ENCODE data around the gene SLC30A7. TPM values are rescaled to one million over a fixed set of nuclear protein-coding genes. Genes with fewer than 3 reads are reported as not detected.
A peak's percentile ranks its signal among the peaks of the same experiment; 100 is the strongest.

The SLC30A7 gene
- total RNA-seq, 4 donors from 2014 or later, result 16.1 to 21.6 (median 18.4) TPM

DNA sequence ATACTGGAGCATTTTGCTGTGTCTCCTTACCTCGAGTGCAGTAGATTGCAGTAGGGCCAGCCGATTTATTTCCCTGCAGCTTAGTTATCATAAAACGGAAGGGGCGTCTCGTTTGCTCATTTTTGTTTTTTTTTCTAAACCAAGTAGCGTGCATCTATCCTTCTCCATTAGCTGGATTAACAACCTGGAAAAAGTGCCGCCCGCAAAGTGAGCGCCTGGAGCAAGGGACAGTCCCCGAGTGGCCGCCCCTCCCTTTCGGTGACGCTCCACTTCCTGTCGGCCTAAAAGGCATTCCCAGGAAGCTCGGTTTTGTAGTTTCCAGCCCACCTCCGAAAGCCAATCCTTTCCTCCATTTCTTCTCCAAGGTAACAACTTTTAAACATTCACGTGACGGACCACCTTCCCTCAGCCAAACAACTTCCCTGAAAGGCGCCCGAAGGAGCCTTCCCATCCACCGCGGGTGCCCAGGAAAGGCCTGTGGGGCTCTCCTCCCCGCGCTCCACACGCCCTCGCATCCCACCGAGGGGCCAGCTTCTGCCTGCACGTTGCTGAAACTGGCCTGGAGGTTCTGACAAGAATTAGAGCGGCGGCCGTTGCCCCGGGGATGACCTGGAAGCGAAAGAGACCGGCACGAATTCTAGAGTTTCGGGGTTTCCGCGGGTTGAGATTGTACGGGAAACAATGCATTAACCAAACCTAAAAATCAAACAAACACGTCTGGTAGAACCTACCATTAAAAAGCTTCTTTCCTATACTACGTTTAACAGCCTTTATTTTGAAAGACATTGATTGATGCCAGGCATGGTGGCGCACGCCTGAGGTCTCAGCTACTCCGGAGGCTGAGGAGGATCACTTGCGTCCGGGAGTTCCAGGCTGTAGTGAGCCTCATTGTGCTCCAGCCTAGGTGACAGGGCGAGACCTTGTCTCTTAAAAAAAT lies 1.0 kb upstream of the SLC30A7 start, which contains the start of gene EXTL2:
Gene EXTL2, minus strand, starts transcription at position 240 of the 937 bp plus-strand sequence. CDS start 6,085 bp downstream, outside the sequence.
- DNase-seq (ENCODE audit: low spot score in 2 of 2), result peak; percentile 82 to 95
- peak within 1 kb of the TSS; percentile 89 for H3K4me3 ChIP-seq (ENCODE audit: low read depth, poor library complexity, severe bottlenecking)
- WGBS, 2 donors, result 0% methylated on average over 47 of the region's 47 CpGs
- TF ChIP-seq, protein P1, sequence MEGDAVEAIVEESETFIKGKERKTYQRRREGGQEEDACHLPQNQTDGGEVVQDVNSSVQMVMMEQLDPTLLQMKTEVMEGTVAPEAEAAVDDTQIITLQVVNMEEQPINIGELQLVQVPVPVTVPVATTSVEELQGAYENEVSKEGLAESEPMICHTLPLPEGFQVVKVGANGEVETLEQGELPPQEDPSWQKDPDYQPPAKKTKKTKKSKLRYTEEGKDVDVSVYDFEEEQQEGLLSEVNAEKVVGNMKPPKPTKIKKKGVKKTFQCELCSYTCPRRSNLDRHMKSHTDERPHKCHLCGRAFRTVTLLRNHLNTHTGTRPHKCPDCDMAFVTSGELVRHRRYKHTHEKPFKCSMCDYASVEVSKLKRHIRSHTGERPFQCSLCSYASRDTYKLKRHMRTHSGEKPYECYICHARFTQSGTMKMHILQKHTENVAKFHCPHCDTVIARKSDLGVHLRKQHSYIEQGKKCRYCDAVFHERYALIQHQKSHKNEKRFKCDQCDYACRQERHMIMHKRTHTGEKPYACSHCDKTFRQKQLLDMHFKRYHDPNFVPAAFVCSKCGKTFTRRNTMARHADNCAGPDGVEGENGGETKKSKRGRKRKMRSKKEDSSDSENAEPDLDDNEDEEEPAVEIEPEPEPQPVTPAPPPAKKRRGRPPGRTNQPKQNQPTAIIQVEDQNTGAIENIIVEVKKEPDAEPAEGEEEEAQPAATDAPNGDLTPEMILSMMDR (IDR thresholded peaks at IDR 0.05), result no peak
- no peak for TF ChIP-seq POLR2A (IDR thresholded peaks at IDR 0.05)
- intact Hi-C loops (cut with DNase I; ENCODE audit: low total_unique reads), result no loop called here

DNA sequence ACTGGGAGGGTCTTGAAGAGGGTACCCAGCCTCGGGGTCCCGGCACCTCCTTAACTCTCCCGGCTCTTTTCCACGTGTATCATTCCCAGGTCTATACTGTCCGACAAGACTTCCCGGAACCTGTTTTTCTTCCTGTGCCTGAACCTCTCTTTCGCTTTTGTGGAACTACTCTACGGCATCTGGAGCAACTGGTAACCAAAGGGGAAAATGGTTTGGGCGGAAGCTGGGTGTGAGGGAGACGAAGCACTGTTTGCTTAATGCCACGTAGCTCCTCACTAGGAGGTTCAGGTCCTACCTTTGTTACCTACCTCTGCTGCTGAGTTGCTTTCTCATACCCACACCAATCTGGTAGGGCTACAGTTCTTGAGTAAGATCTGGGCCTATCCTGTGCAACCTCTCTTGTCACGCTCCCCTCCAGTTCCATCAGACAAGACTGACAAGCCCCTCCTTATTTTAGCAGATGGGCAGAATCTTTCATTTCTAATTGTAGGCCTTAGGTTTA lies 642 bp downstream of the SLC30A7 start:
- WGBS, 2 donors, result 2% methylated on average over 12 of the region's 12 CpGs
- peak in 1 of 2 donors; percentile 16 for DNase-seq (ENCODE audit: low spot score in 2 of 2)
- intact Hi-C loops (cut with DNase I; ENCODE audit: low total_unique reads), result no loop called here
- peak overlapping the region; percentile 89 for H3K4me3 ChIP-seq (ENCODE audit: low read depth, poor library complexity, severe bottlenecking)
- TF ChIP-seq, protein P1 (IDR thresholded peaks at IDR 0.05), result no peak
- TF ChIP-seq POLR2A (IDR thresholded peaks at IDR 0.05), result no peak

DNA sequence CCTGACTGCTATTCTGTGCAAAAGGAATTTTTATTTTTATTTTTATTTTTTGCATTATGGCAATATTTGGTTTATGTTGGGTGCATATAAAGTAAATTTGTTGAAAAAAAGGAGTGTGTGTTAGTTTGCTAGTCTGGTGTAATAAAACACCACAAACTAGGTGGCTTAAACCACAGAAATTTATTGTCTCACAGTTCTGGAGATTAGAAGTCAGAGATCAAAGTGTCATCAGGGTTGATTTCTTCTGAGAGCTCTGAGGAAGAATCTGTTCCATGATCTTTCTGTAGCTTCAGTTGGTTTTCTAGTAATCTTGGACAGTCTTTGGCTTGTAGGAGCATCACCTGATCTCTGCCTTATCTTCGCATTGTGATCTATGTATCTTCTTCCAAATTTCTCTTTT lies 6.5 kb downstream of the SLC30A7 start:
- DNase-seq (ENCODE audit: low spot score in 2 of 2), result no peak
- WGBS, 2 donors, result 73 to 94% methylated on average over 1 of the region's 1 CpG
- H3K4me3 ChIP-seq (ENCODE audit: low read depth, poor library complexity, severe bottlenecking), result no peak overlapping the region
- intact Hi-C loops (cut with DNase I; ENCODE audit: low total_unique reads), result loop anchor here (2.0 kb wide), 1 partner anchor 64 kb away; no protein-coding TSS in a partner anchor
- no peak for TF ChIP-seq POLR2A (IDR thresholded peaks at IDR 0.05)
- TF ChIP-seq, protein P1 (IDR thresholded peaks at IDR 0.05), result no peak

- WGBS, 2 donors, result 92 to 100% methylated on average over 1 of the region's 1 CpG
- DNase-seq (ENCODE audit: low spot score in 2 of 2), result no peak
- TF ChIP-seq, protein P1 (IDR thresholded peaks at IDR 0.05), result no peak
- no peak for TF ChIP-seq POLR2A (IDR thresholded peaks at IDR 0.05)
- intact Hi-C loops (cut with DNase I; ENCODE audit: low total_unique reads), result loop anchor here (2.0 kb wide), 1 partner anchor 63 kb away; no protein-coding TSS in a partner anchor
- no peak overlapping the region for H3K4me3 ChIP-seq (ENCODE audit: low read depth, poor library complexity, severe bottlenecking)
Observed at GRCh38 chr1:100903777-100904176, 7.9 kb downstream of the SLC30A7 start.

- no peak for TF ChIP-seq POLR2A (IDR thresholded peaks at IDR 0.05)
- TF ChIP-seq, protein P1 (IDR thresholded peaks at IDR 0.05), result no peak
- intact Hi-C loops (cut with DNase I; ENCODE audit: low total_unique reads), result no loop called here
- 92 to 96% methylated on average over 2 of the region's 2 CpGs for WGBS, 2 donors
- H3K4me3 ChIP-seq (ENCODE audit: low read depth, poor library complexity, severe bottlenecking), result no peak overlapping the region
- DNase-seq (ENCODE audit: low spot score in 2 of 2), result no peak
Observed at GRCh38 chr1:100904528-100904927, 8.6 kb downstream of the SLC30A7 start.

Measured in lower leg skin (tissue), 4 donors.